Measurements from ENCODE around the gene LRRTM4.
A peak's percentile ranks its signal among the peaks of the same experiment; 100 is the strongest.

Gene LRRTM4

GRCh38 chr2:77479395-77479794 is 42.8 kb downstream of the LRRTM4 start:
- DNase-seq: no peak

- no peak for DNase-seq
Measured at GRCh38 chr2:77470096-77470495, 52.1 kb downstream of the LRRTM4 start.

- peak in 6 of 56 donors; percentile 5 to 32 (median 7) for DNase-seq
Measured at GRCh38 chr2:77469106-77469505, 53.1 kb downstream of the LRRTM4 start.

GRCh38 chr2:77459840-77460239 is 62.3 kb downstream of the LRRTM4 start:
- DNase-seq: no peak

GRCh38 chr2:77458216-77458615 is 64.0 kb downstream of the LRRTM4 start:
- peak in 24 of 56 donors; percentile 2 to 69 (median 26) for DNase-seq

GRCh38 chr2:77457665-77458064 is 64.5 kb downstream of the LRRTM4 start:
- DNase-seq: no peak

- DNase-seq: no peak
Measured at GRCh38 chr2:77443076-77443475, 79.1 kb downstream of the LRRTM4 start.

GRCh38 chr2:77434880-77435279 is 87.3 kb downstream of the LRRTM4 start:
- peak in 2 of 56 donors; percentile 1 to 4 for DNase-seq

GRCh38 chr2:77428946-77429345 is 93.2 kb downstream of the LRRTM4 start:
- no peak for DNase-seq

GRCh38 chr2:77421971-77422370 is 100.2 kb downstream of the LRRTM4 start:
- no peak for DNase-seq

GRCh38 chr2:77418537-77418936 is 103.6 kb downstream of the LRRTM4 start:
- no peak for DNase-seq

GRCh38 chr2:77404189-77404588 is 118.0 kb downstream of the LRRTM4 start:
- DNase-seq: no peak

- DNase-seq: no peak
Measured at GRCh38 chr2:77398970-77399600, 123.1 kb downstream of the LRRTM4 start.

- DNase-seq: no peak
Measured at GRCh38 chr2:77397763-77398162, 124.4 kb downstream of the LRRTM4 start.

GRCh38 chr2:77395011-77395410 is 127.2 kb downstream of the LRRTM4 start:
- no peak for DNase-seq

GRCh38 chr2:77391119-77391518 is 131.1 kb downstream of the LRRTM4 start:
- DNase-seq: no peak

- DNase-seq: no peak
Measured at GRCh38 chr2:77387324-77387723, 134.9 kb downstream of the LRRTM4 start.

- DNase-seq: no peak
Measured at GRCh38 chr2:77372636-77373035, 149.5 kb downstream of the LRRTM4 start.

GRCh38 chr2:77370511-77370910 is 151.7 kb downstream of the LRRTM4 start:
- DNase-seq: no peak

GRCh38 chr2:77363277-77363676 is 158.9 kb downstream of the LRRTM4 start:
- no peak for DNase-seq

GRCh38 chr2:77348821-77349220 is 173.4 kb downstream of the LRRTM4 start:
- no peak for DNase-seq

- no peak for DNase-seq
Measured at GRCh38 chr2:77336013-77336412, 186.2 kb downstream of the LRRTM4 start.

GRCh38 chr2:77328134-77328931 is 193.8 kb downstream of the LRRTM4 start:
- DNase-seq: no peak

Measured in amygdala (tissue), 56 donors.